HCT116 (cell line): ENCODE measurements around the gene STAMBPL1. TPM values are rescaled to one million over a fixed set of nuclear protein-coding genes. Genes with fewer than 3 reads are reported as not detected.

ENCODE experiments used
- ATAC-seq: fragments of 200-7000 bp; cut with Tn5 transposase; 2 replicates; pipeline ENCODE4 v1.9.1; 2020; ENCODE audit warnings: mild to moderate bottlenecking, moderate library complexity
- BruUV-seq: library from RNA; stranded (reverse); fragments of 400-500 nt; replicated peaks from 2 replicates; lab custom pipeline; 2021; lab: Mats Ljungman, UMichigan
- CTCF ChIA-PET: fragments of 300-600 bp; sonication (Branson Sonifier 250); formaldehyde crosslinking; loops from one replicate; lab custom pipeline; 2021; ENCODE audit warnings: antibody characterized with exemption; lab: Charles Lee
- POLR2A ChIA-PET: fragments of 300-600, 350-600 bp; sonication (Branson Sonifier 250); formaldehyde crosslinking; loops from one replicate; lab custom pipeline; 2021; ENCODE audit warnings: antibody characterized with exemption; lab: Charles Lee
- RAD21 ChIA-PET, 2 experiments: fragments of 300-600 bp; sonication (Branson Sonifier 250); formaldehyde crosslinking; loops; one replicate each; lab custom pipeline; 2023; ENCODE audit warnings: low total read pairs in 2 of 2; ENCODE audit not compliant: uncharacterized antibody in 2 of 2, unreplicated experiment in 2 of 2, low non-redundant PET in 1 of 2; lab: Charles Lee
- DNase-seq: peaks from one replicate; pipeline ENCODE4 v3.0.0-alpha.2; 2010; ENCODE audit warnings: low read depth, low spot score
- H2AFZ ChIP-seq: fragments of 200-600 bp; shearing (Covaris generic), sonication (generic); 2 replicates; pipeline ENCODE4 v1.6.1; 2017; ENCODE audit warnings: low read depth, mixed run types, mixed read lengths, antibody characterized with exemption, low read length; ENCODE audit not compliant: poor library complexity, severe bottlenecking
- H3K27ac ChIP-seq: 2 replicates; pipeline ENCODE4 v1.5.1; 2012; ENCODE audit warnings: low read depth, low read length
- H3K27me3 ChIP-seq: fragments of 200-600 bp; sonication (generic); 2 replicates; pipeline ENCODE4 v1.6.1; 2016; ENCODE audit warnings: mixed run types, low read length, mixed read lengths; ENCODE audit not compliant: insufficient read depth
- H3K36me3 ChIP-seq, 2 experiments: fragments of 200-500 bp in 1 of 2; fragments of 200-600 bp in 1 of 2; sonication (Bioruptor generic) in 1 of 2; sonication (generic) in 1 of 2; 2 replicates each; pipeline versions ENCODE4 v1.5.1 to v1.6.1; 2014 to 2016; ENCODE audit warnings: low read length in 2 of 2, inconsistent platforms in 1 of 2, mixed read lengths in 1 of 2, mixed run types in 1 of 2; ENCODE audit not compliant: insufficient read depth in 2 of 2, control insufficient read depth in 1 of 2
- H3K4me1 ChIP-seq, 2 experiments: fragments of 200-600 bp in 1 of 2; sonication (generic) in 1 of 2; 2 replicates each; pipeline versions ENCODE4 v1.5.1 to v1.6.1; 2012 to 2017; ENCODE audit warnings: low read length in 2 of 2, inconsistent platforms in 1 of 2, mild to moderate bottlenecking in 1 of 2, mixed read lengths in 1 of 2, mixed run types in 1 of 2, moderate library complexity in 1 of 2; ENCODE audit not compliant: insufficient read depth in 2 of 2, control insufficient read depth in 1 of 2
- H3K4me2 ChIP-seq: fragments of 200-600 bp; sonication (generic); 2 replicates; pipeline ENCODE4 v1.6.1; 2017; ENCODE audit warnings: mixed run types, low read length, mixed read lengths
- H3K4me3 ChIP-seq, 2 experiments: fragments of 200-600 bp in 1 of 2; sonication (generic) in 1 of 2; replicated peaks in 1 of 2; 2 replicates each; pipeline ENCODE4 v1.5.1; 2011 to 2016; ENCODE audit warnings: low read length in 2 of 2, control low read depth in 1 of 2, low read depth in 1 of 2, mild to moderate bottlenecking in 1 of 2, mixed read lengths in 1 of 2, mixed run types in 1 of 2
- H3K79me2 ChIP-seq: fragments of 200-600 bp; sonication (generic); 2 replicates; pipeline ENCODE4 v1.6.1; 2017; ENCODE audit warnings: mild to moderate bottlenecking, mixed run types, low read length, moderate library complexity, mixed read lengths; ENCODE audit not compliant: insufficient read depth
- H3K9ac ChIP-seq: fragments of 200-600 bp; sonication (generic); 2 replicates; pipeline ENCODE4 v1.6.1; 2016; ENCODE audit warnings: low read length, mixed read lengths
- H3K9me2 ChIP-seq: fragments of 200-600 bp; sonication (generic), shearing (Covaris generic); 2 replicates; pipeline ENCODE4 v1.6.1; 2017; ENCODE audit warnings: mixed run types, mild to moderate bottlenecking, moderate library complexity; ENCODE audit not compliant: insufficient read depth
- H3K9me3 ChIP-seq, 2 experiments: fragments of 200-500 bp in 1 of 2; fragments of 200-600 bp in 1 of 2; sonication (Bioruptor generic) in 1 of 2; sonication (generic) in 1 of 2; 2 replicates each; pipeline ENCODE4 v1.6.1; 2014 to 2017; ENCODE audit warnings: low read length in 2 of 2, mixed read lengths in 2 of 2, inconsistent platforms in 1 of 2, low read depth in 1 of 2, mild to moderate bottlenecking in 1 of 2, mixed run types in 1 of 2, moderate library complexity in 1 of 2; ENCODE audit not compliant: control insufficient read depth in 1 of 2, insufficient read depth in 1 of 2
- H4K20me1 ChIP-seq: fragments of 200-600 bp; sonication (generic), shearing (Covaris generic); 2 replicates; pipeline ENCODE4 v1.6.1; 2017; ENCODE audit warnings: mixed run types, mild to moderate bottlenecking, moderate library complexity; ENCODE audit not compliant: insufficient read depth
- CBX3 ChIP-seq: IDR thresholded peaks from 2 replicates; pipeline ENCODE4 v1.6.1; 2012; ENCODE audit warnings: low read depth
- CEBPB ChIP-seq: IDR thresholded peaks from 2 replicates; pipeline ENCODE4 v1.6.1; 2012; ENCODE audit warnings: low read depth
- EGR1 ChIP-seq: IDR thresholded peaks from 2 replicates; pipeline ENCODE4 v1.6.1; 2012; ENCODE audit warnings: low read depth
- FOSL1 ChIP-seq: IDR thresholded peaks from 2 replicates; pipeline ENCODE4 v1.6.1; 2012; ENCODE audit warnings: low read depth
- JUND ChIP-seq: IDR thresholded peaks from 2 replicates; pipeline ENCODE4 v1.6.1; 2012
- POLR2AphosphoS5 ChIP-seq: IDR thresholded peaks from 2 replicates; pipeline ENCODE4 v1.6.1; 2011; ENCODE audit warnings: mild to moderate bottlenecking, low read depth, low read length, moderate library complexity
- RAD21 ChIP-seq: IDR thresholded peaks from 2 replicates; pipeline ENCODE4 v1.6.1; 2012; ENCODE audit warnings: low read depth, mild to moderate bottlenecking
- SIN3A ChIP-seq: IDR thresholded peaks from 2 replicates; pipeline ENCODE4 v1.6.1; 2012; ENCODE audit warnings: low read depth
- SP1 ChIP-seq: IDR thresholded peaks from 2 replicates; pipeline ENCODE4 v1.6.1; 2012; ENCODE audit warnings: low read depth
- SRF ChIP-seq: IDR thresholded peaks from 2 replicates; pipeline ENCODE4 v1.6.1; 2012; ENCODE audit warnings: low read depth
- YY1 ChIP-seq: IDR thresholded peaks from 2 replicates; pipeline ENCODE4 v1.6.1; 2011; ENCODE audit warnings: low read length, low read depth, moderate library complexity, mild to moderate bottlenecking; ENCODE audit not compliant: insufficient replicate concordance; ENCODE audit errors: extremely low read depth
- ZFX ChIP-seq: fragments of 450-650 bp; IDR thresholded peaks from 2 replicates; pipeline ENCODE4 v1.6.1; 2017
- ZNF274 ChIP-seq: fragments of 200-500 bp; sonication (Bioruptor generic); IDR thresholded peaks from 2 replicates; pipeline ENCODE4 v1.6.1; 2014; ENCODE audit warnings: mild to moderate bottlenecking, low read depth, low read length, inconsistent platforms
- intact Hi-C: fragments of 100-400 bp; cut with micrococcal nuclease; formaldehyde crosslinking; loops from 2 replicates; pipeline ENCODE4 v1.10.0; 2022
- total RNA-seq: library from RNA; stranded (reverse); gene quantifications from one replicate; pipeline ENCODE4 v1.2.1, GENCODE V29; 2021; ENCODE audit not compliant: unreplicated experiment
- TF ChIP-seq, protein P1 (sequence below): IDR thresholded peaks from 2 replicates; pipeline ENCODE4 v1.6.1; 2012
- TF ChIP-seq, protein P2 (sequence below): IDR thresholded peaks from 2 replicates; pipeline ENCODE4 v1.6.1; 2011; ENCODE audit warnings: mild to moderate bottlenecking, low read length, moderate library complexity; ENCODE audit not compliant: insufficient replicate concordance; ENCODE audit errors: extremely low read depth
- TF ChIP-seq, protein P3 (sequence below): IDR thresholded peaks from 2 replicates; pipeline ENCODE4 v1.6.1; 2012; ENCODE audit warnings: low read depth
- TF ChIP-seq, protein P4 (sequence below): IDR thresholded peaks from 2 replicates; pipeline ENCODE4 v1.6.1; 2012

STAMBPL1 gene
- total RNA-seq, 1 experiment from 2014 or later = 11.0 TPM

DNA sequence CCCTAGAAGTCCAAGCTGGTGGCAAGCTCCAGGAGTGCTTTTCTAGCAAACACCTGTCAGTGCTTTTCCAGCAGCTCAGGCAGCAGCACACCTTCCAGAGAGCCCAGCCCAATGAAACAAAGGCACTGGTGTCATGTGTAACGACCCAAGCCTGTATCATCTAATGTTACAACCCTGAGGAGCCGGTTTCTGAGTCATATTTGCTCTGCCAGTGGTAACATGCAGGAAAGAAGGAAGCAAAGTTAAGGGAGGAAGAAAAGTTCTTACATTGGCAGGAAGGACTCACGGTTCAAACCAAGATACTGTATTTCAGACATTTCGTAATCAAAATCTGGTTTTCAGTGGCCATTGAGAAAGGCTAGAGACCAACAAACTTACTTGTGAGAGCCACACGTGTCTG, 28.3 kb upstream of the STAMBPL1 start, which contains the start of gene ANKRD22:
Gene ANKRD22 (minus strand): TSS at position 139 of the 400 bp plus-strand sequence. CDS start 237 bp downstream, outside the sequence.
- Histone ChIP-seq H3K27ac (no peak within 1 kb of the TSS), H4K20me1 (no peaks in the 10 kb centered on the region), H3K4me3 (peak within 1 kb of the TSS in 1 of 2 experiments; percentile 27; a peak in 1 of 4 replicates), H2AFZ (peak within 1 kb of the TSS; percentile 73), H3K9ac (no peak within 1 kb of the TSS)
- ATAC-seq = peak; percentile 98
- peak; percentile 84 for DNase-seq
- POLR2A ChIA-PET = no interaction called here
- BruUV-seq = no TSS peak
- peak; percentile 97 for TF ChIP-seq CBX3
- peak; percentile 91 for TF ChIP-seq FOSL1
- peak; percentile 67 for TF ChIP-seq POLR2AphosphoS5
- TF ChIP-seq, protein P1, sequence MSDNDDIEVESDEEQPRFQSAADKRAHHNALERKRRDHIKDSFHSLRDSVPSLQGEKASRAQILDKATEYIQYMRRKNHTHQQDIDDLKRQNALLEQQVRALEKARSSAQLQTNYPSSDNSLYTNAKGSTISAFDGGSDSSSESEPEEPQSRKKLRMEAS = peak; percentile 77
- TF ChIP-seq, protein P2, sequence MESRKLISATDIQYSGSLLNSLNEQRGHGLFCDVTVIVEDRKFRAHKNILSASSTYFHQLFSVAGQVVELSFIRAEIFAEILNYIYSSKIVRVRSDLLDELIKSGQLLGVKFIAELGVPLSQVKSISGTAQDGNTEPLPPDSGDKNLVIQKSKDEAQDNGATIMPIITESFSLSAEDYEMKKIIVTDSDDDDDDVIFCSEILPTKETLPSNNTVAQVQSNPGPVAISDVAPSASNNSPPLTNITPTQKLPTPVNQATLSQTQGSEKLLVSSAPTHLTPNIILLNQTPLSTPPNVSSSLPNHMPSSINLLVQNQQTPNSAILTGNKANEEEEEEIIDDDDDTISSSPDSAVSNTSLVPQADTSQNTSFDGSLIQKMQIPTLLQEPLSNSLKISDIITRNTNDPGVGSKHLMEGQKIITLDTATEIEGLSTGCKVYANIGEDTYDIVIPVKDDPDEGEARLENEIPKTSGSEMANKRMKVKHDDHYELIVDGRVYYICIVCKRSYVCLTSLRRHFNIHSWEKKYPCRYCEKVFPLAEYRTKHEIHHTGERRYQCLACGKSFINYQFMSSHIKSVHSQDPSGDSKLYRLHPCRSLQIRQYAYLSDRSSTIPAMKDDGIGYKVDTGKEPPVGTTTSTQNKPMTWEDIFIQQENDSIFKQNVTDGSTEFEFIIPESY = peak; percentile 35
- peak; percentile 87 for TF ChIP-seq CEBPB
- peak; percentile 96 for TF ChIP-seq SP1
- peak; percentile 17; the same call in 1 of the 2 replicates for TF ChIP-seq RAD21
- TF ChIP-seq JUND = peak; percentile 86
- 0 out of 2 replicates have a peak, but pooled peaks have one; percentile 19 for TF ChIP-seq EGR1
- TF ChIP-seq, protein P3, sequence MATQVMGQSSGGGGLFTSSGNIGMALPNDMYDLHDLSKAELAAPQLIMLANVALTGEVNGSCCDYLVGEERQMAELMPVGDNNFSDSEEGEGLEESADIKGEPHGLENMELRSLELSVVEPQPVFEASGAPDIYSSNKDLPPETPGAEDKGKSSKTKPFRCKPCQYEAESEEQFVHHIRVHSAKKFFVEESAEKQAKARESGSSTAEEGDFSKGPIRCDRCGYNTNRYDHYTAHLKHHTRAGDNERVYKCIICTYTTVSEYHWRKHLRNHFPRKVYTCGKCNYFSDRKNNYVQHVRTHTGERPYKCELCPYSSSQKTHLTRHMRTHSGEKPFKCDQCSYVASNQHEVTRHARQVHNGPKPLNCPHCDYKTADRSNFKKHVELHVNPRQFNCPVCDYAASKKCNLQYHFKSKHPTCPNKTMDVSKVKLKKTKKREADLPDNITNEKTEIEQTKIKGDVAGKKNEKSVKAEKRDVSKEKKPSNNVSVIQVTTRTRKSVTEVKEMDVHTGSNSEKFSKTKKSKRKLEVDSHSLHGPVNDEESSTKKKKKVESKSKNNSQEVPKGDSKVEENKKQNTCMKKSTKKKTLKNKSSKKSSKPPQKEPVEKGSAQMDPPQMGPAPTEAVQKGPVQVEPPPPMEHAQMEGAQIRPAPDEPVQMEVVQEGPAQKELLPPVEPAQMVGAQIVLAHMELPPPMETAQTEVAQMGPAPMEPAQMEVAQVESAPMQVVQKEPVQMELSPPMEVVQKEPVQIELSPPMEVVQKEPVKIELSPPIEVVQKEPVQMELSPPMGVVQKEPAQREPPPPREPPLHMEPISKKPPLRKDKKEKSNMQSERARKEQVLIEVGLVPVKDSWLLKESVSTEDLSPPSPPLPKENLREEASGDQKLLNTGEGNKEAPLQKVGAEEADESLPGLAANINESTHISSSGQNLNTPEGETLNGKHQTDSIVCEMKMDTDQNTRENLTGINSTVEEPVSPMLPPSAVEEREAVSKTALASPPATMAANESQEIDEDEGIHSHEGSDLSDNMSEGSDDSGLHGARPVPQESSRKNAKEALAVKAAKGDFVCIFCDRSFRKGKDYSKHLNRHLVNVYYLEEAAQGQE = no peak
- TF ChIP-seq ZFX = no peak
- TF ChIP-seq SIN3A = peak; percentile 59; the same call in 1 of the 2 replicates
- TF ChIP-seq ZNF274 = no peak
- 0 out of 2 replicates have a peak, but pooled peaks have one; percentile 32 for TF ChIP-seq SRF
- TF ChIP-seq YY1 = peak; percentile 39
- TF ChIP-seq, protein P4, sequence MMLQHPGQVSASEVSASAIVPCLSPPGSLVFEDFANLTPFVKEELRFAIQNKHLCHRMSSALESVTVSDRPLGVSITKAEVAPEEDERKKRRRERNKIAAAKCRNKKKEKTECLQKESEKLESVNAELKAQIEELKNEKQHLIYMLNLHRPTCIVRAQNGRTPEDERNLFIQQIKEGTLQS = no peak
- TF ChIP-seq, all 23 proteins: peak for 13
- Histone ChIP-seq H3K79me2 (no peaks in the 10 kb centered on the region), H3K36me3 (no peaks in the 10 kb centered on the region), H3K9me2 (no peaks in the 10 kb centered on the region), H3K27me3 (no peaks in the 10 kb centered on the region), H3K4me1 (peaks cover 19 to 45% of the 10 kb centered on the region in 2 experiments), H3K9me3 (no peaks in the 10 kb centered on the region), H3K4me2 (peak within 1 kb of the TSS; percentile 63)
- ChIA-PET CTCF (interaction anchor here (1.1 to 1.4 kb wide), 2 partner anchors 15 to 82 kb away, joined by 3 to 5 read pairs; no protein-coding TSS in a partner anchor), RAD21 (no interaction called here)
- intact Hi-C loops = no loop called here
